Colonic mucosa (tissue), 4 donors: ENCODE measurements around the gene HIGD1A. TPM values are rescaled to one million over a fixed set of nuclear protein-coding genes. Genes with fewer than 3 reads are reported as not detected.

Experiments used
- DNase-seq: peaks from one replicate; pipeline ENCODE4 v3.0.0-alpha.2; 2020
- H3K27ac ChIP-seq: fragments of 200-600 bp; one replicate; pipeline ENCODE4 v1.8.0; 2021
- H3K27me3 ChIP-seq: fragments of 200-600 bp; one replicate; pipeline ENCODE4 v1.8.0; 2021
- H3K36me3 ChIP-seq: fragments of 200-600 bp; one replicate; pipeline ENCODE4 v1.8.0; 2021
- H3K4me1 ChIP-seq: fragments of 200-600 bp; one replicate; pipeline ENCODE4 v1.8.0; 2021; ENCODE audit warnings: mild to moderate bottlenecking
- H3K4me3 ChIP-seq: fragments of 200-600 bp; one replicate; pipeline ENCODE4 v1.8.0; 2021
- H3K9ac ChIP-seq, 2 donors: one replicate each; pipeline ENCODE4 v1.7.0; 2013; ENCODE audit warnings: control low read depth in 2 of 2, low read depth in 2 of 2, low read length in 2 of 2
- H3K9me3 ChIP-seq: fragments of 200-600 bp; one replicate; pipeline ENCODE4 v1.8.0; 2021
- CTCF ChIP-seq: fragments of 200-600 bp; IDR thresholded peaks from one replicate; pipeline ENCODE4 v1.8.0; 2022; ENCODE audit warnings: antibody characterized with exemption, mild to moderate bottlenecking
- intact Hi-C: fragments of 100-400 bp; cut with DNase I; formaldehyde crosslinking; loops from one replicate; pipeline ENCODE4 v1.14.1; 2022
- total RNA-seq, 2 donors: library from RNA; stranded (reverse); fragmentation: NEBNext Ultra II Directional in 1 of 2; extraction: Animal tissue kit (Norgen Biotek cat#: 25700) in 1 of 2; gene quantifications; one replicate each; pipeline ENCODE4 v1.2.1, GENCODE V29; 2021
- donor health status: healthy.
- donor health status: DM: no; HTN: no; CAD: no.
- donor health status: DM: no; HTN: no; CAD: no.

HIGD1A gene
- total RNA-seq, 2 donors from 2014 or later = 224 to 360 TPM

DNA sequence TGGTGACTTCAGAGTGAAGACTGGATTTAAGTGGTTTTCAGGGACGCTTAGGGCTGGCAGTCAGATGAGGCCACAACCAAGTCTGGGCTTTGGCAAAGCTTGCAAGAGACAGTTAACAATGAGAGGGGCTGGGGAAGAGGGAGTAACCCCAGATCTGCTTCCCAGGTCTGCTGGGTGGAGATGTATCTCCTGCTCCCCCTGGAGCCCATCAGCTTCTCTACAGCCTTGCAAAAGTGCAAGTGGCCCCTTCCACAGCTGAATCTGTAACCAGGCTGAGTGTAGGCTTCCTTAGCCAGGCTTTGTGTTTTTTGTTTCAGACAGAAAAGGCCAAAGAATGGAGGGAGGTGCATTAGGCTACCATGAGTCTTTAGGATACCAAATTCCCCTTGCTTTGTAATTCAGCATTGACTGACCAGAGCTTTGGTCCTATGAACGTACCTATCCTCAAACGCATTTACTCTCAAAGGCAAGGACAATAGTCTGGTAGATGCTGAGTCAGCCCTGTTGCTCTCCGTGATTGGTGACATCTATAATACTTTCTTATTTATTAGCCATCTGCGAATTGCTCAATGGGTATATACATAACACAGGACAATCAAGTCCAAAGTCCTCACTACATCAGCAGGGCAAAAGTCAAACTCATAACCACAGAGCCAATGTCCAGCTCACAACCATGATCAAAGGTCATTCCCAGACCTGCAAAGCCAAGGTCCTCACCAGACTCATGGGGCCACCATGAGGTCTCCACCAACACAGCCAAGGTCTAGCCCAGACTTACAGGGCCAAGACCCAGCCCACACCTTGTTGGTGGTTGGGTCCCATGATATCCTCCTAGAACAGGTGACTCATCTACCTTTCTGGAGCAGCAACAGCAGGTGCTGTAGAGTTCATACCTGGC is 48.4 kb downstream of the HIGD1A start:
- Histone ChIP-seq H3K27ac (no peak overlapping the region), H3K9ac (no peak overlapping the region), H3K4me1 (no peaks in the 10 kb centered on the region), H3K9me3 (no peaks in the 10 kb centered on the region), H3K27me3 (no peaks in the 10 kb centered on the region), H3K4me3 (no peak overlapping the region), H3K36me3 (no peaks in the 10 kb centered on the region)
- TF ChIP-seq CTCF = no peak
- intact Hi-C loops = no loop called here
- DNase-seq = no peak

GRCh38 chr3:42753757-42754156 is 50.5 kb downstream of the HIGD1A start:
- intact Hi-C loops = no loop called here
- TF ChIP-seq CTCF = no peak
- Histone ChIP-seq H3K36me3 (no peaks in the 10 kb centered on the region), H3K9me3 (no peaks in the 10 kb centered on the region), H3K4me1 (no peaks in the 10 kb centered on the region), H3K4me3 (no peak overlapping the region), H3K27me3 (no peaks in the 10 kb centered on the region), H3K9ac (no peak overlapping the region), H3K27ac (no peak overlapping the region)
- DNase-seq = no peak

GRCh38 chr3:42752961-42753360 is 51.3 kb downstream of the HIGD1A start:
- H3K27ac ChIP-seq = no peak overlapping the region
- H3K9me3 ChIP-seq = no peaks in the 10 kb centered on the region
- H3K4me3 ChIP-seq = no peak overlapping the region
- H3K4me1 ChIP-seq = no peaks in the 10 kb centered on the region
- H3K36me3 ChIP-seq = no peaks in the 10 kb centered on the region
- H3K27me3 ChIP-seq = no peaks in the 10 kb centered on the region
- H3K9ac ChIP-seq = no peak overlapping the region
- intact Hi-C loops = no loop called here
- no peak for DNase-seq
- no peak for TF ChIP-seq CTCF

GRCh38 chr3:42752441-42752840 is 51.8 kb downstream of the HIGD1A start:
- no peak for TF ChIP-seq CTCF
- no peak for DNase-seq
- intact Hi-C loops = no loop called here
- no peaks in the 10 kb centered on the region for H3K36me3 ChIP-seq
- H3K4me3 ChIP-seq = no peak overlapping the region
- H3K27ac ChIP-seq = no peak overlapping the region
- no peak overlapping the region for H3K9ac ChIP-seq
- no peaks in the 10 kb centered on the region for H3K9me3 ChIP-seq
- H3K4me1 ChIP-seq = no peaks in the 10 kb centered on the region
- no peaks in the 10 kb centered on the region for H3K27me3 ChIP-seq

DNA sequence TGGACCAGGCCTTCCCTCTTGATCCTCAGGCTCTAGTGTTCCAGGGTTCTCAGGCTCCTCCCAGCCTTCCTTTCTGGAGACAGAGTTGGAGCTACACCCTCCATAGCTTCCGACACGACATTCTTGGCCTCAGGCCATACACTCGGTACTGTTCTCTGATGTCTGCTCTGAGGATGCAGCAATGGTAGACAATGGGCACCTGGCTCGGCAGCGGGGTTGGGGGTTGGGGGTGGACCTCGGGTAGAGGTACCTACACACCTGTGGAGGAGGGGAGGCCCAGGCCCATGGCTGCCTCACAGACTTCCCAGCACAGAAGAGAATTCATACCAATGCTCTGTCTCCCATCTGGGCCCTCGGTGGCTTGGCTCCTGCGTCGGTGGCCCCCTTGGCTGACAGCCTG is 52.7 kb downstream of the HIGD1A start:
- Histone ChIP-seq H3K27me3 (no peaks in the 10 kb centered on the region), H3K36me3 (no peaks in the 10 kb centered on the region), H3K27ac (no peak overlapping the region), H3K9ac (no peak overlapping the region), H3K4me3 (no peak overlapping the region), H3K9me3 (no peaks in the 10 kb centered on the region), H3K4me1 (no peaks in the 10 kb centered on the region)
- intact Hi-C loops = no loop called here
- TF ChIP-seq CTCF = no peak
- DNase-seq = no peak
